MCF 10A (cell line): Measurements from ENCODE around the gene FURIN. TPM values are rescaled to one million over a fixed set of nuclear protein-coding genes. Genes with fewer than 3 reads are reported as not detected.

Experiments
- BruUV-seq: library from RNA; stranded (reverse); fragments of 400-500 nt; replicated peaks from 2 replicates; lab custom pipeline; 2021; lab: Mats Ljungman, UMichigan
- CTCF ChIA-PET: fragments of 300-600 bp; sonication (Branson Sonifier 250); formaldehyde crosslinking; extraction: SDS; loops from one replicate; lab custom pipeline; 2021; ENCODE audit warnings: antibody characterized with exemption, inconsistent platforms; lab: Yijun Ruan, JAX
- POLR2A ChIA-PET: fragments of 300-600, 350-650 bp; sonication (Branson Sonifier 250); formaldehyde crosslinking; extraction: SDS; loops from one replicate; lab custom pipeline; 2020; ENCODE audit warnings: antibody characterized with exemption, inconsistent platforms; lab: Yijun Ruan, JAX
- DNase-seq: peaks from one replicate; pipeline ENCODE4 v3.0.0-alpha.2; 2018; ENCODE audit not compliant: unreplicated experiment
- H3K27ac Mint-ChIP-seq: one replicate; pipeline ENCODE4 v1.8.0; 2022; ENCODE audit warnings: mild to moderate bottlenecking, low read depth, mixed read lengths; ENCODE audit not compliant: unreplicated experiment
- H3K27me3 Mint-ChIP-seq: one replicate; pipeline ENCODE4 v1.8.0; 2022; ENCODE audit warnings: mixed read lengths; ENCODE audit not compliant: insufficient read depth, unreplicated experiment
- H3K36me3 Mint-ChIP-seq: one replicate; pipeline ENCODE4 v1.8.0; 2022; ENCODE audit warnings: mild to moderate bottlenecking, moderate library complexity, mixed read lengths; ENCODE audit not compliant: insufficient read depth, unreplicated experiment
- H3K4me1 Mint-ChIP-seq: one replicate; pipeline ENCODE4 v1.8.0; 2022; ENCODE audit warnings: mixed read lengths; ENCODE audit not compliant: insufficient read depth, unreplicated experiment
- H3K4me3 Mint-ChIP-seq: one replicate; pipeline ENCODE4 v1.8.0; 2022; ENCODE audit warnings: mild to moderate bottlenecking, moderate library complexity, mixed read lengths; ENCODE audit not compliant: unreplicated experiment
- H3K9me3 Mint-ChIP-seq: one replicate; pipeline ENCODE4 v1.8.0; 2022; ENCODE audit warnings: mixed read lengths; ENCODE audit not compliant: unreplicated experiment
- intact Hi-C: fragments of 100-400 bp; cut with micrococcal nuclease; formaldehyde crosslinking; loops from 2 replicates; pipeline ENCODE4 v1.14.1; 2022
- total RNA-seq: library from RNA; stranded (reverse); gene quantifications from 2 replicates; pipeline ENCODE4 v1.2.3, GENCODE V29; 2022
- TF ChIP-seq, protein P1 (sequence below): fragments of 200-600 bp; IDR thresholded peaks from one replicate; pipeline ENCODE4 v1.8.0; 2022; ENCODE audit warnings: antibody characterized with exemption, mild to moderate bottlenecking; ENCODE audit not compliant: unreplicated experiment

FURIN gene
- total RNA-seq, 1 experiment from 2014 or later = 48.8 TPM

GRCh38 chr15:90931828-90932659 is 63.7 kb downstream of the FURIN start, which contains the start of gene HDDC3:
Gene HDDC3 (minus strand): TSS chr15:90932549. CDS start chr15:90932540, 9 bp downstream.
- H3K9me3 Mint-ChIP-seq = no peaks in the 10 kb centered on the region
- peaks cover 24% of the 10 kb centered on the region for H3K36me3 Mint-ChIP-seq
- ChIA-PET CTCF (interaction anchor here (0.5 to 11.6 kb wide), 38 partner anchors 10 to 1147 kb away, joined by 3 to 131 read pairs (median 4); partner anchors contain the start of genes MAN2A2, RCCD1 and VPS33B), POLR2A (interaction anchor here (0.6 to 10.1 kb wide), 31 partner anchors 9 to 896 kb away, joined by 3 to 150 read pairs (median 4); partner anchors contain the start of genes BLM, FURIN, MAN2A2 and PRC1)
- no peaks in the 10 kb centered on the region for H3K27me3 Mint-ChIP-seq
- H3K27ac Mint-ChIP-seq = peak within 1 kb of the TSS; percentile 96
- peaks cover 35% of the 10 kb centered on the region for H3K4me1 Mint-ChIP-seq
- intact Hi-C loops = loop anchor here (1.0 to 5.0 kb wide), 3 partner anchors 30 to 285 kb away; no protein-coding TSS in a partner anchor
- peak within 1 kb of the TSS; percentile 95 for H3K4me3 Mint-ChIP-seq
- DNase-seq = peak; percentile 93
- no TSS peak for BruUV-seq
- TF ChIP-seq, protein P1, sequence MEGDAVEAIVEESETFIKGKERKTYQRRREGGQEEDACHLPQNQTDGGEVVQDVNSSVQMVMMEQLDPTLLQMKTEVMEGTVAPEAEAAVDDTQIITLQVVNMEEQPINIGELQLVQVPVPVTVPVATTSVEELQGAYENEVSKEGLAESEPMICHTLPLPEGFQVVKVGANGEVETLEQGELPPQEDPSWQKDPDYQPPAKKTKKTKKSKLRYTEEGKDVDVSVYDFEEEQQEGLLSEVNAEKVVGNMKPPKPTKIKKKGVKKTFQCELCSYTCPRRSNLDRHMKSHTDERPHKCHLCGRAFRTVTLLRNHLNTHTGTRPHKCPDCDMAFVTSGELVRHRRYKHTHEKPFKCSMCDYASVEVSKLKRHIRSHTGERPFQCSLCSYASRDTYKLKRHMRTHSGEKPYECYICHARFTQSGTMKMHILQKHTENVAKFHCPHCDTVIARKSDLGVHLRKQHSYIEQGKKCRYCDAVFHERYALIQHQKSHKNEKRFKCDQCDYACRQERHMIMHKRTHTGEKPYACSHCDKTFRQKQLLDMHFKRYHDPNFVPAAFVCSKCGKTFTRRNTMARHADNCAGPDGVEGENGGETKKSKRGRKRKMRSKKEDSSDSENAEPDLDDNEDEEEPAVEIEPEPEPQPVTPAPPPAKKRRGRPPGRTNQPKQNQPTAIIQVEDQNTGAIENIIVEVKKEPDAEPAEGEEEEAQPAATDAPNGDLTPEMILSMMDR = peak; percentile 87

GRCh38 chr15:90932660-90932991 is 64.2 kb downstream of the FURIN start:
- peak overlapping the region; percentile 95 for H3K4me3 Mint-ChIP-seq
- H3K27ac Mint-ChIP-seq = peak overlapping the region; percentile 96
- H3K27me3 Mint-ChIP-seq = no peaks in the 10 kb centered on the region
- intact Hi-C loops = loop anchor here (1.0 to 5.0 kb wide), 3 partner anchors 30 to 285 kb away; no protein-coding TSS in a partner anchor
- ChIA-PET CTCF (interaction anchor here (0.5 to 11.6 kb wide), 27 partner anchors 10 to 1146 kb away, joined by 3 to 131 read pairs (median 4); partner anchors contain the start of genes MAN2A2, RCCD1 and VPS33B), POLR2A (interaction anchor here (0.6 to 10.1 kb wide), 19 partner anchors 9 to 612 kb away, joined by 3 to 150 read pairs (median 5); partner anchors contain the start of genes FURIN, MAN2A2, PRC1 and RCCD1)
- TF ChIP-seq, protein P1 = no peak
- peaks cover 35% of the 10 kb centered on the region for H3K4me1 Mint-ChIP-seq
- BruUV-seq = no TSS peak
- H3K9me3 Mint-ChIP-seq = no peaks in the 10 kb centered on the region
- peaks cover 30% of the 10 kb centered on the region for H3K36me3 Mint-ChIP-seq
- no peak for DNase-seq

Other genes starting within 250 kb of the FURIN start
- 2.8 and 5.2 TPM in 2 replicates for gene BLM, start 151.2 kb upstream of the FURIN start, total RNA-seq
- gene FES, start 15.9 kb downstream of the FURIN start, total RNA-seq = 0.32 and 0.91 TPM in 2 replicates
- 42.1 and 42.4 TPM in 2 replicates for gene MAN2A2, start 34.7 kb downstream of the FURIN start, total RNA-seq
- 23.6 and 25.5 TPM in 2 replicates for gene HDDC3, start 64.0 kb downstream of the FURIN start, total RNA-seq
- 61.7 and 63.1 TPM in 2 replicates for gene UNC45A, start 66.7 kb downstream of the FURIN start, total RNA-seq
- 21.5 and 29.0 TPM in 2 replicates for gene RCCD1, start 86.3 kb downstream of the FURIN start, total RNA-seq
- 83.1 and 125 TPM in 2 replicates for gene PRC1, start 125.9 kb downstream of the FURIN start, total RNA-seq
- gene VPS33B, start 154.0 kb downstream of the FURIN start, total RNA-seq = 11.7 and 12.6 TPM in 2 replicates
- 0.44 and 0.96 TPM in 2 replicates for gene SV2B, start 231.7 kb downstream of the FURIN start, total RNA-seq